ENCODE results near the gene SRGAP1.
"Not testable (repeated sequence)": the region's sequence is repeated elsewhere in the genome, so short reads cannot be mapped to it uniquely, and the experiment has no call there.

Gene SRGAP1

DNA sequence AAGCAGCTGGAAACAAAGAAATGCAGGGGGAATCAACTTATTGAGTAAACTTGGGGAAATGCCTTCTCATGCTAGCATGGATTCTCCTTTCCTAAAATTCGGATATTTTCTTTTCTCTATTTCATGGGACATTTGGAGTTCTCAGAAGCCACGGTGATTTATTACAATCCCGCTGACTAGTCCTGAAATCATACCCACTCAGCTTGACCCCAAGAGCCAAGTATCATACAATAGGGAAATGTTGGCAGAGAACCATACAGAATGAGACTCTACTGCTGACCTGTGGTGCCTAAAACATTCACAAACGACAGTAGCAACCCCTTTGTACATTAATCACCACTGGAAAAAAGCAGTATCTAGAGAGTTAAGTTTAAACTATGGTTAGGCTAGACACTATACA, 265.2 kb downstream of the SRGAP1 start:
- no peak for DNase-seq (ENCODE audit: low read depth in 2 of 2, low spot score in 1 of 2)

DNA sequence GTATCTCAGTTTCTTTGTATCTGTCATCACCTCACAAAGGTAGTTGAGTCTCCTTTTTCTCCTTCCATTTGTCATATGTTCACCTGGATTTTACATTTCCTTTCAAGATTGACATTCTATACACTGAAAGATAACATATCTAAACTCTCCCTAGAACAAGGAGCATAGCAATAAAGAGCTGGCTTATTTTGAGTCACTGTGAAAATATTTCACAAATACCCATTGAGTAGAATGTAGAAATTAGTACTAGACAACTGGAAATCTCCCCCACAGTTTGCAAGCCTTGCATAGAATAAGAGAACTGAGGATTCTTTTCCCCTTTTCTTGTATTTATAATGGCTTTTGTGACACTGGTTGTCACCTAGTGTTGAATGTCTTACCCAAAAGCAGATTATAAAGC, 266.4 kb downstream of the SRGAP1 start:
- no peak for DNase-seq (ENCODE audit: low read depth in 2 of 2, low spot score in 1 of 2)

DNA sequence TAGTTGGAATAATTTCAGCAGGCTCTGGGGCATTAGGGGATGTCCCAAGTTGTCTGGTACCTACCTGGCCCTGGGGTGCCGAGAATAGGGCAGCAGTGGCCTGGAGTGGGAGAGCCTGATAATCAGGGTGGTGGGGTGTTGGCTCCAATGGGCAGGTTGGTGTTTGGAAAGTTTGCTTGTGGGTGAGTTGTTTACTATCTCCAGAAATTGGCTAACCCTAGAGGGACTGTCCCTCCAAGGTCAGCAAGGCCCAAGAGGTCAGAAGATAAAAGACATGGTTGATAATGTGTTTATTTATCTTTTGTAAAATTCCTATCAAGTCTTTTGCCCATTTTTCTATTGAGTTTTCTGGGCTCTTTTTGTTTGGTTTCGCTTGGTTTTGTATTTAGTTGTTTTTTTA, 272.5 kb downstream of the SRGAP1 start:
- DNase-seq (ENCODE audit: low read depth in 2 of 2, low spot score in 1 of 2), result no peak

DNA sequence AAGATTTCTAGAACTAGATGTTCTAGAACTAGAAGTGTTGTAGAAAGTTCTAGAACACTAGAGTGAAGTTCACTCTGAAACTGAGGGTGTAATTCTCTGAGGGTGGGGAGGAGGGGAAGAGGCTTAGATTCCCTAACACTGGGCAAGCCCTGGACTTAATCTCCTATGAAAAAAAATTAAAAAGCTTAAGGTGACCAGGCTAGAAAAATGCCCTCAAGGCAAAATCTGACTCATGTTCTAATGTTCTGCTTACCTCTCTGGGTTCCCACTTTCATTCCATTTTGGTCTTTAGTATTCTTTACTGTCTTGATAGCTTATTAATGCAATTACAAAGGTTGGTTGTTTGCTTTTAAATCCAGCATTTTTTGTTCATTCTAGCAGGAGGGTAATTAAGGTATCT, 276.1 kb downstream of the SRGAP1 start:
- no peak for DNase-seq (ENCODE audit: low read depth in 2 of 2, low spot score in 1 of 2)

DNA sequence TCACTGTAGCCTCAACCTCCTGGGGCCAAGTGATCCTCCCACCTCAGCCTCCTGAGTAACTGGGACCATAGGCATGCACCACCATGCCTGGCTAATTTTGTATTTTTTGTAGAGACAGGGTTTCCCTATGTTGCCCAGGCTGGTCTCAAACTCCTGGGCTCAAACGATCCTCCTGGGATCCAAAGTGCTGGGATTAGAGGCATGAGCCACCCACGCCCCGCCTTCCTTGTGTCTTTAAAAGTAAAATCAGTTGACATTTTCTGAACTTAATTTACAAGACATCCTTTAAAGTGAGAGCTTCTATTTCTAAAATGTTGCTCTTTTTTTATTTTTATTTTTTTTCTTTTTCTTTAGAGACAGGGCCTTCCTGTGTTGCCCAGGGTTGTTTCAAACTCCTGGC, 276.6 kb downstream of the SRGAP1 start:
- not testable (repeated sequence) for DNase-seq (ENCODE audit: low read depth in 2 of 2, low spot score in 1 of 2)

DNA sequence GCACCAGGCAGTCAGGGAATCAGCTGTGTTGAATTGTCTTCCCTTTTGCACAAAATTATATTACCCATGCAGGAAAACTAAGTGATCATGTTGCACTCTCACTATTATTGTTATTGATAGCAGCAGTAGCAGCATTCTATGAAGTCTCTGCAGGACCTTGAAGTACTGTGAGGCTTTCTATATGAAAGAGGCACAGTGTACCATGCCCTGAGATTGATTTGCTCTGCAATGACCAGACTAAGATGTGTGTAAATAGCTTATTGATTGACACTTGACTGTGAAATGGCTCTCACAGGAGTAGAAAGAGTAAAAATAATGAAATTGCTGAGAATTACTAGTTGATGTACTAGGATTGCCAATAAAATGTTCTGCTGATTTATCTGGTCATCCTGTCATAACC, 277.7 kb downstream of the SRGAP1 start:
- no peak for DNase-seq (ENCODE audit: low read depth in 2 of 2, low spot score in 1 of 2)

DNA sequence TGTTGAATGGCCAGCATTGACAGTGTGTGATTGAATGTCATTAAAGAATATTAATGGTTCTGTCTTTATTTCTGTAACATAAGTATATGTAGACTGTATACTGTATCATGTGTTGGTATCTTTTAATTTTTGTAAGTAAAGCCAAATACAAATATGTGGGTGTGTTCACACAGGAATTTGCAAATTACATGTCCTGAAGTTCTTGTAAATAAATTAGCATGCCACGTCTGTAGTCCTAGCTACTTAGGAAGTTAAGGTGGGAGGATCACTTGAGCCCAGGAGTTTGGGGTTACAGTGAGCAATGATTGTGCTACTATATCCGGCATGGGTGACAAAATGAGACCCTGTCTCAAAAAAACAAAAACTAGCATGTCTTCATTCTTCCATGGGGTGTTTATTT, 278.5 kb downstream of the SRGAP1 start:
- DNase-seq (ENCODE audit: low read depth in 2 of 2, low spot score in 1 of 2), result no peak

DNA sequence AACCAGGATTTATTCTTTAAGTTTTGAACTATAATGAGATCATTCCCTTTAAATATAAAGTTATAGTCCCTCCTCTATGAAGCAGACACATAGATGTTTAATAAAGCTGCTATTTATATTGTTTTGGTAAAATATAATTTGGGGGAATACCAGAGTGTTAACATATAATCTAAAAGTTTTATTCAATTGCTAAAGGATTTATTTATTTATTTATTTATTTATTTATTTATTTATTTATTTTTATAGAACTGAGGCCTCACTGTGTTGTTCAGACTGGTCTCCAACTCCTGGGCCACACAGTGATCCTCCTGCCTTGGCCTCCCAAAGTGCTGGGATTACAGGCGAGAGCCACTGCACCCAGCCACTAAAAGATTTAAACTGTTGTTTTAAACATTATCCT, 278.9 kb downstream of the SRGAP1 start:
- no peak for DNase-seq (ENCODE audit: low read depth in 2 of 2, low spot score in 1 of 2)

DNA sequence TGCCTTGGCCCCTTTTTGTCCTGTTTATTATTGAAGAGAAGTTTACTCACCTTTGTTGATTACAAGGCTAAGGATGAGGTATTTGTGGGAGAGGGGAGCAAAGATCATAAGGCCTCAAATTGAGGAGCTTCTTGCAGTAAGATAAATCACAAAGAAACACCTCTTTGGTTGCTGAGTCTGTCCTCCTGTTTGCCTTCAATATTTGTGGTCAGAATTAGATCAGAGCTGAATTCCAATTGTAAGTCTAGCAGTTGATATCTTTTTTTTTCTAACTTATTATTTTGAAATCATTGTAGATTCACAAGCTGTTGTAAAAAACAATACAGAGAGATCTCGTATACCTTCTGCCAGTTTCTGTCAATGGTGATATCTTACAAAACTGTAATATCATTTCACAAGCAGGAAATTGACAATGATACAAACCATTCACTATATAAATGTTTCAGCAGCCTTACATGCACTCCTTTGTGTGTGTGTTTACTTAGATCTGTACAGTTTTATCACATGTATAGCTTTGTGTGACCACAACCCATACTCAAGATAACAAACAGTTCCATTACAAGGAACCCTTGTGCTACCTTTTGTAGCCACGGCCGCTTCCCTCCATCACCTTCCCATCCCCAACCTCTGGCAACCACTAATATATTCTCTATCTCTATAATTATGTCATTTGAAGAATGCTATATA, 280.2 kb downstream of the SRGAP1 start:
- DNase-seq (ENCODE audit: low read depth in 2 of 2, low spot score in 1 of 2), result no peak

DNA sequence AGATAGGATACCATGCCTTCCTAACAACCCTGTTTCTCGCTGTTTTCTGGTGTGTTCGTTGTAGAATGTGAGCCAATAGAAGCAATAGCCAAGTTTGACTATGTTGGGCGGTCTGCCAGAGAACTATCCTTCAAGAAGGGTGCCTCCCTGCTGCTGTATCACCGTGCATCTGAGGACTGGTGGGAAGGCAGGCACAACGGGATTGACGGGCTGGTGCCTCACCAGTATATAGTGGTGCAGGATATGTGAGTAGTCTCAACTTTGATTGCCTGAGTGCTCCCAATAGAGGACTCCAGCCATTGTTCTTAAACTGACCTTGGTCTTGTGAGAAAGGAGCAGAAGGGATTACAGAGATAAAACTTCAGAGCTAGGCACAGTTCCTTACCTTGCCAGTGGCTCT, 281.4 kb downstream of the SRGAP1 start:
- no peak for DNase-seq (ENCODE audit: low read depth in 2 of 2, low spot score in 1 of 2)

DNA sequence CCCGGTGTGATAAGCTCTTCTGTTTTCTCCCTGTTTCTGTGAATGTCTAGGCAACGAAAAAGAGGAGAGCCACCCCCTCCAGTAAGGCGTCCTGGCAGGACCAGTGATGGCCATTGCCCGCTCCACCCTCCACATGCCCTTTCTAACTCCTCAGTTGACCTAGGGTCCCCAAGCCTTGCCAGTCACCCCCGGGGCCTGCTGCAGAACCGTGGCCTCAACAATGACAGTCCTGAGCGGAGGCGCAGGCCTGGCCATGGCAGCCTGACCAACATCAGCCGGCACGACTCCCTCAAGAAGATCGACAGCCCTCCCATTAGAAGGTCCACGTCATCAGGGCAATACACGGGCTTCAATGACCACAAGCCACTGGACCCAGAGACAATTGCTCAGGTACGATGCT, 283.3 kb downstream of the SRGAP1 start:
- DNase-seq (ENCODE audit: low read depth in 2 of 2, low spot score in 1 of 2), result no peak

DNA sequence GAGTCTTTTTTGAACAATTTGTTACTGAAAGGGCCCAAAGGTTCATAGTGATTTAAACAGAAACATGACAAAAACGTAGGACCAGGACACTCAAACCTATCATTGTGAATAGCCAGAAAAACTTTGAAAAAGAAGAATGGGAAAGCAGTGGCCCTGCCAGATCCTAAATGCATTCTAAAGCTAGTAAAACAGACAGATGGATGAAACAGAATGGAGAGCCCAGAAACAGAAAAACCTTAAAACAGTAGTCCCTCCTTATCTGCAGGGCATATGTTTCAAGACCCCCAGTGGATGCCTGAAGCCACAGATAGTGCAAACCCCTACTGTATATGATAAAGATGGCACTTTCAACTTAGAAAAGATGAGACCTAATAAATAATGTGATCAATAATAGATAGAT, 283.9 kb downstream of the SRGAP1 start:
- DNase-seq (ENCODE audit: low read depth in 2 of 2, low spot score in 1 of 2), result no peak

DNA sequence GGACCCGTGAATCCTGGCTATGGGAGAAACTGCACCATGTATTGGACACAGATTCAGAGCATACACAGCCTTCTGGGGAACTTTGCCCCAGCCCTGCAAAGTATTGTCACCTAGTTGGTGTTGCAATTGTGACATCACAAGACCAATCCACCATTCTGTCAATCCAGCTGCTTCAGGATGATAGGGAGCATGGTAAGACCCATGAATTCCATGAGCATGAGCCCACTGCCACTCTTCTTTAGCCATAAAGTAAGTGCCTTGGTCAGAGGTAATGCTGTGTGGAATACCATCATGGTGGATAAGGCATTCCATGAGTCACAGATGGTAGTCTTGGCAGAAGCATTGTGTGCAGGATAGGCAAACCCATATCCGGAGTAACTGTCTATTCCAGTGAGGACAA, 286.0 kb downstream of the SRGAP1 start:
- not testable (repeated sequence) for DNase-seq (ENCODE audit: low read depth in 2 of 2, low spot score in 1 of 2)

DNA sequence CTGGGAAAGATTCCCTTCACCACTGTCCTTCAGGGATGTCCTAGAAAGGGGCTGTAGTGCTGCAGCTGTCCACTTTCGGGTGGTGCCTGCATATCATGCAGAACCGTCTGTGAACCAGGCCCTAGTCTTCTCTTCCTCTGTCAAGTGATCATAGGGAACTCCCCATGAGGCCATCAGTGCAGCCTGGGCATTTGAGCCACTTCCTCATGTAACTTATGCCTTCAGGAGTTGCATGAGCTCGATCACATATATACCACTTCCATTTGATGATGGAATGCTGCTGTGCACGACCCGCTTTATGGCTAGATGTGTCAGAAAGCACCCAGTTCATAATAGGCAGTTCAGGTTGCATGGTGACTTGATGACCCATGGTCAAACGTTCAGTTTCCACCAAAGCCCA, 287.0 kb downstream of the SRGAP1 start:
- DNase-seq (ENCODE audit: low read depth in 2 of 2, low spot score in 1 of 2), result not testable (repeated sequence)

DNA sequence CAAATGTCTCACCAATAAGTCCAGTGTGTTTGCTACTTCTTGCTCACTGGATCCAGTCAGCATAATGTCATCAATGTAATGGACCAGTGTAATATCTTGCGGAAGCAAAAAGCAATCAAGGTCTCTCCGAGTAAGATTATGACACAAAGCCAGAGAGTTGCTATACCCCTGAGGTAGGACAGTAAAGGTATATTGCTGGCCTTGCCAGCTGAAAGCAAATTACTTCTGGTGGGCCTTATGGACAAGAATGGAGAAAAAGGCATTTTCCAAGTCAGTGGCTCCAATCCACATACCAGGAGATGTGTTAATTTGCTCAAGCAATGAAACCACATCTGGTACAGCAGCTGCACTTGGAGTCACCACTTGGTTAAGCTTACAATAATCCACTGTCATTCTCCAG, 288.2 kb downstream of the SRGAP1 start:
- DNase-seq (ENCODE audit: low read depth in 2 of 2, low spot score in 1 of 2), result not testable (repeated sequence)

DNA sequence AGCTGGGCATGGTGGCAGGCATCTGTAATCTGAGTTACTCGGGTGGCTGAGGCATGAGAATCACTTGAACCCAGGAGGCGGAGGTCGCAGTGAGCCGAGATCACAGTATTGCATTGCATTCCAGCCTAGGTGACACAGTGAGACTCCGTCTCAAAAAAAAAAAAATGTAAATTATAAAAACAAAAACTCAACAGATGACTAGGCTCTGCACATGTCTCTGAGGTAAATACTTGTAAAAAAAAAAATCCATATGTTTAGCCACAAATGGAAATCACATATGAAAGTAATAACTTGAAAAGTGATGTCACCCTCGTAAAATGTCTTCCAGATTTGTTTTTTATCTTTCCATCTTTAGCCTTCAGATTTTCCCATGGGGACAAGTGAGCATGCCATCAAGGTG, 292.6 kb downstream of the SRGAP1 start:
- DNase-seq (ENCODE audit: low read depth in 2 of 2, low spot score in 1 of 2), result no peak

DNA sequence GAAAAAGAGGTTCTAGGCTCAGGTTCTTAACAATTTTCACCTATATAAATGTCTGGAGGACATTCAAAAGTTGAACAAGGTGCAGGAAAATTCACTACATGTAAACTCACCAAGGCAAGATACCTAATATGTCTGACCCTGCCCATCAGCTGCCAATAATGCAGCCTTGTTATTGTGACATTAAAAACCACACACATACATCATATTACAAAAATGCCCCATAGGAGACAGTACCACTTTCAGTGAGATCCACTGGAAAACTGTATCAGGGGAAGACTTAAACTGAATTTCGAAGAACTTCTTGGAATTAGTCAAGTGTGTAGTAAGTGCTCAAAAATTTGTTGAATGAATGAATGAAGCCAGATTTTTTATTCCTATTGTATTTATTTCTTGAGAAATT, 294.5 kb downstream of the SRGAP1 start:
- DNase-seq (ENCODE audit: low read depth in 2 of 2, low spot score in 1 of 2), result no peak

DNA sequence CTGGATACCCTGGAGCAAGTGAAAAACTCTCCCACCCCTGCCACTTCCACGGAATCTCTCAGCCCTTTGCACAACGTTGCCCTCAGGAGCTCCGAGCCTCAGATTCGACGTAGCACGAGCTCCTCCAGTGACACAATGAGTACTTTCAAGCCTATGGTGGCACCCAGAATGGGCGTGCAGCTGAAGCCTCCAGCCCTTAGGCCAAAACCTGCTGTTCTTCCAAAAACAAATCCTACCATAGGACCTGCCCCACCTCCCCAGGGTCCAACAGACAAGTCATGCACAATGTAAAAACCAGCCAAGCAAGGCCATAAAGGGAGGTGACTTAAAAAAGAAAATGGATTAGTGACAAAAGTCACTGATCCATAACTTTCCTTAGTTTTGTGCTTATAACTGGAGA, 297.9 kb downstream of the SRGAP1 start:
- DNase-seq (ENCODE audit: low read depth in 2 of 2, low spot score in 1 of 2), result no peak

DNA sequence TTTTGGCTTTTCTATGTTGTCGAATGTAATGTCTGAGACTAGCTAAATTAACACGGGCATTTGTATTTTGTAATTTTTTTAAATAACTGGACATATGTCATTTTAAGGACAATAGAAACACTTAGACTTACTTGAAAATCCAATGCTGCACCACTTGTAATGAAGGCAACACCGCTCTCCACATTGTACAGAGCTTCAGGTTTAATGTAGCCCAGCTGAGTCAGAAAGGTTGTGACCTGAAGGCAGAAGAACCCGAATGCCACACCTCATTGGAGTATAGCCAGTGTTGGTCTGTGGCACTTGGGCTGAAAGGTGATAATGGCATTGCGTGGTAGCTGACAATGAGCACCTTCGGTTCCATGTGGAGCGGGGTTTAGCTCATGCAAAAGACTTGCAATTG, 298.3 kb downstream of the SRGAP1 start:
- DNase-seq (ENCODE audit: low read depth in 2 of 2, low spot score in 1 of 2), result no peak

DNA sequence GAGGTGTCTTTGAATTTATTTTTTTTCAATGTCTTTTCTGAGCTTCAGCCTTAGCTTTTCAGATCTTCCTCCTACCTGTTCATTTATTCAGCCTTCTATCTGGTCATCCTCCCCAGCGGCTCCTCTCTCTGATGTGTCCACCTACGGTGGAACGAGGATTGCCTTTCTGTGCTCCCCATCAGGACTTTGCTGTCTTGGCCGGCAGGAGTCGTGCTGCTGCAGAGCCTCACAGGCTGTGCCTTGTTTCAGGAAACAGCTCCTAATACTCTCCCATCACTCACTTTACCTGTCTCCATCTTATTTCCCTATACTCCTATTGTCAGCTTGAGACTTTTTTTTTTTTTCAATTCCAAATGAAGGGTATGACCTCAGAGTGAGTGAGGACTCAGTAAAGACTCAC, 300.7 kb downstream of the SRGAP1 start:
- no peak for DNase-seq (ENCODE audit: low read depth in 2 of 2, low spot score in 1 of 2)

DNA sequence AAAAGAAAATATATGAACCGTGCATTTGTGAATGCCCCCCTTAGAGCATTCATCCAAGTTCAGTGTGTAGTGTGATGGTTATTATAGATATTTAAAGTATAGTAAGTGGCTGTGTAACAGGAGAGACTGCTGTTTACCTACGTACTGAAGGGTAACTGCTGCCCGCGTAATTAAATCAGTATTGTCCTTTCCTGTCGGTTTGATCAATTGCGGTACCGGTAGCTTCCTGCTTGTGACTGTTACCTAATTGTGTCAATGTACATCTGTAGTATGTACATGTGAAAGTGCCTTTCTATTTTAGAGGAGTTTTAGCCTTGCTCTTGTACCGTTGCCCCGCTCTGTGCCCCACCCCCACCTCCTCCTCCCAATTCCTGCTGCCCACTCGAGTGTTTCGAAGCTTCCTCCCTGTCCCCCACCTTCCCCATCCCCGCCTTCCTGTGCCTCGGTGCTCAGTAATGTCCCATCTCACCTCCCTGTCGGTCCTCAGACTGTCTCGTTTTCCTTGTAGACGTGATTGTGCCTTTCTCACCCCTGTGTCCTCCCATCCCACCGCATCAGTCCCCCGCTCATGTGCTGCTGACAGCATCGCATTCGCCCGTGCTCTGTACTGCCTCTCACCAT, 302.6 kb downstream of the SRGAP1 start:
- DNase-seq (ENCODE audit: low read depth in 2 of 2, low spot score in 1 of 2), result no peak

DNA sequence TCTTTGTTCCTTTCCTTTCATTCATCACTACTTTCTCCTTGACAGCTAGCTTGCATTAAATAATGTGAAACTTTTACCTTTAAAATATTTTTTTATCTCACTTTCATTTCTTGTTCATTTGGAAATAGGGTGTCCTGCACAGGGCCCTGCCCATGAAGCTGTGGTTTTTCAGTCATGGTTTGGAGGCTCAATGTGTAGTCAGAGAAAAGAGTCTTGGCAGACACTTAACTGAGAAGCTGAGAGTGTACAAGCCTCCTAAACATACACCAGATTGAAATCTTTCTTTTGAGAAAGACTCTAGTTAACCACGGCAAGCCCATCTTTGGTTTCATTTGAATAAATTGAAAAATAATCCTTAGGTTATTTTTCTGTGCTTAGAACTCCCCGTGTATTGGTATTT, 303.4 kb downstream of the SRGAP1 start:
- DNase-seq (ENCODE audit: low read depth in 2 of 2, low spot score in 1 of 2), result no peak

DNA sequence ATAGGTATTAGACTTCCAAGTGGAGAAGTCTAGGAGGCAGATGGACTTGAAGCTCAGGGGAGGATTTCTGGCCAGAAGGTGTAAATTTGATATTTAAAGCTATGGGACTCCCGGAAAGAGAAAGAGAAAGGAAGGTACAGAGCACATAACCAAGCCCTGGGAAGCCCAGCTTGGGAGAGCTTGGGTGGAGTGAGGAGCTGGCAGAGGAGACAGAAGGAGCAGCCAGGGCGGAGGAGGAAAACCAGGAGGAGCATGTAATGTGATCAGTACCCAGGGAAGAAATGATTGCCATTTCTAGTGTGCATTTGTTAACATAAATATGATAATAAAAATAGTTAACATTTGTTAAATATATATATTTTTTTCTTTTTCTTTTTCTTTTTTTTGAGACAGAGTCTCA, 310.2 kb downstream of the SRGAP1 start:
- no peak for DNase-seq (ENCODE audit: low read depth in 2 of 2, low spot score in 1 of 2)
